Measurements from ENCODE around the gene CRTAC1. TPM values are rescaled to one million over a fixed set of nuclear protein-coding genes. Genes with fewer than 3 reads are reported as not detected.

CRTAC1 gene
- total RNA-seq, 4 donors from 2014 or later, result 0.41 to 0.79 TPM; not detected in 2

DNA sequence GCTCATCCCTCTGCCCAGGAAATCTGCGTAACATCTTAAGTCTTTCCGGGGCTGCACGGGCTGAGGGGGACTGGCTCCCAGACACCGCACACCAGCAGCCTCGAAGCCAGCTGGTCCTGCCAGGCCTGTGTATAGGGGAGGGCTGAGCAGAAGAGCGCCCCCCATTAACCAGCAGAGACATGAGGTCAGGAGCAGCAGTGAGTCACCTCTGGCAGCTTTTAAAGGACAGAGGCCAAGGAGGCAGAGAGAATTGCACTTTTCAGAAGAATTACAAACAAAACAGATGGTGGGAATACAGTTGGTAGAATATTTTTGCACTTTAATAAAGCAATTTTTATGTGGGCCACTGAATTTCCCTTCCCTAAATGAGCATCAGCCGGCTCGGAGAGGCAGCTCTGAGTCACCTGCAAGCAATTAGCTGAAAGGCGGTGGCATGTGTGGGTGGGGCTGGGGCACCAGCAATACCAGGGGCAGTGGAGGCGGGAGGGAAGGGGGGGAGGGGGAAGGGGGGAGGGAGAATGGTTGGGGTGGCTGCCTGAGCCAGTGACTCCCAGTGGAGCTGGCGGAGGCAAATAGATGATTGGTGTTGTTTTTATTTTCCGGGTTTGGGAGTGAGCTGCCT is 141.7 kb downstream of the CRTAC1 start:
- Histone ChIP-seq H3K4me3 (no peak overlapping the region), H3K9me3 (no peaks in the 10 kb centered on the region), H3K27me3 (no peaks in the 10 kb centered on the region), H3K4me1 (no peaks in the 10 kb centered on the region), H3K27ac (no peak overlapping the region), H3K36me3 (no peaks in the 10 kb centered on the region)
- intact Hi-C loops (cut with DNase I; ENCODE audit: low total_unique reads) (no loop called here), in situ Hi-C loops (cut with MboI; ENCODE audit: low pct_ligation_motif_present in 1 of 4, low pct_unique_long_range_greater_than_20kb in 1 of 4, low sequenced_read_pairs in 3 of 4) (no loop called here)
- DNase-seq, result peak; percentile 19
- TF ChIP-seq, protein P1, sequence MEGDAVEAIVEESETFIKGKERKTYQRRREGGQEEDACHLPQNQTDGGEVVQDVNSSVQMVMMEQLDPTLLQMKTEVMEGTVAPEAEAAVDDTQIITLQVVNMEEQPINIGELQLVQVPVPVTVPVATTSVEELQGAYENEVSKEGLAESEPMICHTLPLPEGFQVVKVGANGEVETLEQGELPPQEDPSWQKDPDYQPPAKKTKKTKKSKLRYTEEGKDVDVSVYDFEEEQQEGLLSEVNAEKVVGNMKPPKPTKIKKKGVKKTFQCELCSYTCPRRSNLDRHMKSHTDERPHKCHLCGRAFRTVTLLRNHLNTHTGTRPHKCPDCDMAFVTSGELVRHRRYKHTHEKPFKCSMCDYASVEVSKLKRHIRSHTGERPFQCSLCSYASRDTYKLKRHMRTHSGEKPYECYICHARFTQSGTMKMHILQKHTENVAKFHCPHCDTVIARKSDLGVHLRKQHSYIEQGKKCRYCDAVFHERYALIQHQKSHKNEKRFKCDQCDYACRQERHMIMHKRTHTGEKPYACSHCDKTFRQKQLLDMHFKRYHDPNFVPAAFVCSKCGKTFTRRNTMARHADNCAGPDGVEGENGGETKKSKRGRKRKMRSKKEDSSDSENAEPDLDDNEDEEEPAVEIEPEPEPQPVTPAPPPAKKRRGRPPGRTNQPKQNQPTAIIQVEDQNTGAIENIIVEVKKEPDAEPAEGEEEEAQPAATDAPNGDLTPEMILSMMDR (IDR thresholded peaks at IDR 0.05), result no peak
- no peak for TF ChIP-seq EP300 (IDR thresholded peaks at IDR 0.05; ENCODE audit: low read depth)
- TF ChIP-seq POLR2AphosphoS5 (IDR thresholded peaks at IDR 0.05), result no peak
- no peak for TF ChIP-seq POLR2A (IDR thresholded peaks at IDR 0.05)
- WGBS, 2 donors (ENCODE audit: low coverage in 1 of 2), result 43% methylated on average over 11 of the region's 12 CpGs; no CpG with 5 or more reads in 1 of the 2 donors

GRCh38 chr10:97888134-97888533 is 142.3 kb downstream of the CRTAC1 start:
- H3K27ac ChIP-seq, result no peak overlapping the region
- TF ChIP-seq POLR2A (IDR thresholded peaks at IDR 0.05) (no peak), POLR2AphosphoS5 (IDR thresholded peaks at IDR 0.05) (no peak), EP300 (IDR thresholded peaks at IDR 0.05; ENCODE audit: low read depth) (no peak)
- TF ChIP-seq, protein P1 (IDR thresholded peaks at IDR 0.05), result no peak
- intact Hi-C loops (cut with DNase I; ENCODE audit: low total_unique reads) (no loop called here), in situ Hi-C loops (cut with MboI; ENCODE audit: low pct_ligation_motif_present in 1 of 4, low pct_unique_long_range_greater_than_20kb in 1 of 4, low sequenced_read_pairs in 3 of 4) (no loop called here)
- H3K4me3 ChIP-seq, result no peak overlapping the region
- no peak for DNase-seq
- no peaks in the 10 kb centered on the region for H3K27me3 ChIP-seq
- no peaks in the 10 kb centered on the region for H3K36me3 ChIP-seq
- no peaks in the 10 kb centered on the region for H3K4me1 ChIP-seq
- WGBS, 2 donors (ENCODE audit: low coverage in 1 of 2), result 81 to 89% methylated on average over 7 of the region's 7 CpGs
- no peaks in the 10 kb centered on the region for H3K9me3 ChIP-seq

GRCh38 chr10:97887399-97887798 is 143.0 kb downstream of the CRTAC1 start:
- Histone ChIP-seq H3K36me3 (no peaks in the 10 kb centered on the region), H3K4me1 (no peaks in the 10 kb centered on the region), H3K27ac (no peak overlapping the region), H3K27me3 (no peaks in the 10 kb centered on the region), H3K4me3 (no peak overlapping the region), H3K9me3 (no peaks in the 10 kb centered on the region)
- in situ Hi-C loops (cut with MboI; ENCODE audit: low pct_ligation_motif_present in 1 of 4, low pct_unique_long_range_greater_than_20kb in 1 of 4, low sequenced_read_pairs in 3 of 4) (no loop called here), intact Hi-C loops (cut with DNase I; ENCODE audit: low total_unique reads) (no loop called here)
- no peak for DNase-seq
- 76 to 100% methylated on average over 1 to 6 of the region's 6 CpGs for WGBS, 2 donors (ENCODE audit: low coverage in 1 of 2)
- TF ChIP-seq POLR2AphosphoS5 (IDR thresholded peaks at IDR 0.05) (no peak), POLR2A (IDR thresholded peaks at IDR 0.05) (no peak), EP300 (IDR thresholded peaks at IDR 0.05; ENCODE audit: low read depth) (no peak)
- TF ChIP-seq, protein P1 (IDR thresholded peaks at IDR 0.05), result no peak

- no peaks in the 10 kb centered on the region for H3K36me3 ChIP-seq
- intact Hi-C loops (cut with DNase I; ENCODE audit: low total_unique reads) (no loop called here), in situ Hi-C loops (cut with MboI; ENCODE audit: low pct_ligation_motif_present in 1 of 4, low pct_unique_long_range_greater_than_20kb in 1 of 4, low sequenced_read_pairs in 3 of 4) (no loop called here)
- DNase-seq, result no peak
- H3K27ac ChIP-seq, result no peak overlapping the region
- 76 to 78% methylated on average over 2 to 5 of the region's 5 CpGs for WGBS, 2 donors (ENCODE audit: low coverage in 1 of 2)
- no peaks in the 10 kb centered on the region for H3K9me3 ChIP-seq
- H3K27me3 ChIP-seq, result no peaks in the 10 kb centered on the region
- TF ChIP-seq EP300 (IDR thresholded peaks at IDR 0.05; ENCODE audit: low read depth) (no peak), POLR2AphosphoS5 (IDR thresholded peaks at IDR 0.05) (no peak)
- no peak overlapping the region for H3K4me3 ChIP-seq
- H3K4me1 ChIP-seq, result no peaks in the 10 kb centered on the region
Observed at GRCh38 chr10:97886286-97886685, 144.1 kb downstream of the CRTAC1 start.

- 70% methylated on average over 3 of the region's 3 CpGs; no CpG with 5 or more reads in 1 of the 2 donors for WGBS, 2 donors (ENCODE audit: low coverage in 1 of 2)
- DNase-seq, result no peak
- intact Hi-C loops (cut with DNase I; ENCODE audit: low total_unique reads) (no loop called here), in situ Hi-C loops (cut with MboI; ENCODE audit: low pct_ligation_motif_present in 1 of 4, low pct_unique_long_range_greater_than_20kb in 1 of 4, low sequenced_read_pairs in 3 of 4) (no loop called here)
- Histone ChIP-seq H3K9me3 (no peaks in the 10 kb centered on the region), H3K4me1 (no peaks in the 10 kb centered on the region), H3K4me3 (no peak overlapping the region), H3K27me3 (no peaks in the 10 kb centered on the region), H3K27ac (no peak overlapping the region), H3K36me3 (no peaks in the 10 kb centered on the region)
- TF ChIP-seq, protein P1 (IDR thresholded peaks at IDR 0.05), result no peak
- TF ChIP-seq POLR2A (IDR thresholded peaks at IDR 0.05) (no peak), EP300 (IDR thresholded peaks at IDR 0.05; ENCODE audit: low read depth) (no peak), POLR2AphosphoS5 (IDR thresholded peaks at IDR 0.05) (no peak)
Observed at GRCh38 chr10:97883092-97883485, 147.3 kb downstream of the CRTAC1 start.

All from transverse colon (tissue), 4 donors.